ENCODE results near the gene PTPRO.

The PTPRO gene

DNA sequence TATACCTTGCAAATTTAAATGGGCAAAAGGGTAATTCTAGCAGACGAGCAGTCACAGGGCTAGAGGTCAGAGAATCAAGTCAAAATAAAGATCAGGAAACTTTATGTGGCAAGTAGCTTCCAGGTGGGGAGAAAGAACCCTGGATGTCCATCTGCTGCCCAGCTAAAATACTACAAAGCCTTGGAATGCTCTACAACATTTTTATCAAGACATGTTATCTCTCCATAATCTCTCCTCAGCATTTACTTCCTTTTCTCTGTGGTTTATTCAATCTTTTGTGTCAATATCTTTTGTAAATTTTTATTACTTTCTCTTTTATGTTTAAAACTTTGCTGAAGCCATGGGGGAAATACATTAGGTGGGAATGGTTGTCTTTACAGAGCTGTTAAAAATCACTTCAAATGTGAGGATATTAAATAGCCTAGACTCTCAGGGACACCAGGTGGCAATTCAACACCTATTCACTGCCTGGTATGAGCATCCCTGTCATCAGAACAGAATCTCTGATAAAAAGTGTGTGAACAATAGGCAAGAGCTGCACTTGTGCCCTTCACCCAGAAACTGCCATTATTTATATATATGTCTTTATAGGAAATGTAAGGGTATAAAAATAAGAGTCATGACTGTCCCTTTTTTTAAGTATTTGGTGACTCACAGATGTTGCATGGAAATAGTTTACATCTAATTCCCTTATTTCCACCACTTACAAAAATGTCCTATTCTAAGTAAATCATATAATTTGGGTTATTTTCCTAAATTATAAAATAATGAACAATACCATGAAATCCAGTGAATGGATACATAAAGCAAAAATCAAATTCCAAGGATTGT, 314.0 kb downstream of the PTPRO start:
- Histone ChIP-seq H3K4me2 (no peak overlapping the region), H3K4me3 (IDR thresholded peaks at IDR 0.05; ENCODE audit: insufficient read depth, low read depth, low read length) (no peak overlapping the region), H3K9ac (no peak overlapping the region), H3K4me1 (ENCODE audit: low read depth, poor library complexity, severe bottlenecking) (peaks cover 5% of the 10 kb centered on the region), H3K79me2 (ENCODE audit: insufficient read depth, low read depth) (no peaks in the 10 kb centered on the region), H3K27ac (no peak overlapping the region), H3K27me3 (ENCODE audit: insufficient read depth, low read depth) (no peaks in the 10 kb centered on the region), H4K20me1 (ENCODE audit: insufficient read depth) (no peaks in the 10 kb centered on the region), H2AFZ (ENCODE audit: low read depth) (no peak overlapping the region), H3K36me3 (ENCODE audit: insufficient read depth) (no peaks in the 10 kb centered on the region)
- TF ChIP-seq, protein P1, sequence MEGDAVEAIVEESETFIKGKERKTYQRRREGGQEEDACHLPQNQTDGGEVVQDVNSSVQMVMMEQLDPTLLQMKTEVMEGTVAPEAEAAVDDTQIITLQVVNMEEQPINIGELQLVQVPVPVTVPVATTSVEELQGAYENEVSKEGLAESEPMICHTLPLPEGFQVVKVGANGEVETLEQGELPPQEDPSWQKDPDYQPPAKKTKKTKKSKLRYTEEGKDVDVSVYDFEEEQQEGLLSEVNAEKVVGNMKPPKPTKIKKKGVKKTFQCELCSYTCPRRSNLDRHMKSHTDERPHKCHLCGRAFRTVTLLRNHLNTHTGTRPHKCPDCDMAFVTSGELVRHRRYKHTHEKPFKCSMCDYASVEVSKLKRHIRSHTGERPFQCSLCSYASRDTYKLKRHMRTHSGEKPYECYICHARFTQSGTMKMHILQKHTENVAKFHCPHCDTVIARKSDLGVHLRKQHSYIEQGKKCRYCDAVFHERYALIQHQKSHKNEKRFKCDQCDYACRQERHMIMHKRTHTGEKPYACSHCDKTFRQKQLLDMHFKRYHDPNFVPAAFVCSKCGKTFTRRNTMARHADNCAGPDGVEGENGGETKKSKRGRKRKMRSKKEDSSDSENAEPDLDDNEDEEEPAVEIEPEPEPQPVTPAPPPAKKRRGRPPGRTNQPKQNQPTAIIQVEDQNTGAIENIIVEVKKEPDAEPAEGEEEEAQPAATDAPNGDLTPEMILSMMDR (conservative IDR thresholded peaks at IDR 0.05; ENCODE audit: low read depth, low read length) = no peak

DNA sequence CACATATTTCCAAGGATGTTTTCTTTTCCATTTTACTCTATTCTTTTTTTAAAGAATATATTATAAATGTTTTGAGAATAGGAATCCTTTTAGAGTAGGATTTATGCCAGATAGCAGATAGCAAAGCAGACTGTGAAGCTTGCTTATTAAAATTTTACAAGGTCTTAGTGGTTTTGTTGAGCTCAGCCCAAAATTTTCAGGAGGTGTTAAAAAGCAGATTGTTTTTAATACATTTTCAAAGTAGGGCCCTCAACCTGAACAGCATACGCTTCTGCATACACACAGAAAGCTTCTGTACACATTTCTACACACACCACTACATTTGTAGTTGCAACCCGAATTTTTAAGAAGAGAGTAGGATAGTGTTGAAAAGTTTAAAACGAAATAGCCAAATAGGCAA, 315.9 kb downstream of the PTPRO start:
- H3K27me3 ChIP-seq (ENCODE audit: insufficient read depth, low read depth) = no peaks in the 10 kb centered on the region
- no peaks in the 10 kb centered on the region for H3K79me2 ChIP-seq (ENCODE audit: insufficient read depth, low read depth)
- no peak overlapping the region for H2AFZ ChIP-seq (ENCODE audit: low read depth)
- H4K20me1 ChIP-seq (ENCODE audit: insufficient read depth) = no peaks in the 10 kb centered on the region
- no peaks in the 10 kb centered on the region for H3K36me3 ChIP-seq (ENCODE audit: insufficient read depth)
- peaks cover 5% of the 10 kb centered on the region for H3K4me1 ChIP-seq (ENCODE audit: low read depth, poor library complexity, severe bottlenecking)
- no peak overlapping the region for H3K4me3 ChIP-seq (IDR thresholded peaks at IDR 0.05; ENCODE audit: insufficient read depth, low read depth, low read length)
- no peak overlapping the region for H3K27ac ChIP-seq
- no peak overlapping the region for H3K9ac ChIP-seq
- TF ChIP-seq, protein P1 (conservative IDR thresholded peaks at IDR 0.05; ENCODE audit: low read depth, low read length) = no peak
- H3K4me2 ChIP-seq = no peak overlapping the region

DNA sequence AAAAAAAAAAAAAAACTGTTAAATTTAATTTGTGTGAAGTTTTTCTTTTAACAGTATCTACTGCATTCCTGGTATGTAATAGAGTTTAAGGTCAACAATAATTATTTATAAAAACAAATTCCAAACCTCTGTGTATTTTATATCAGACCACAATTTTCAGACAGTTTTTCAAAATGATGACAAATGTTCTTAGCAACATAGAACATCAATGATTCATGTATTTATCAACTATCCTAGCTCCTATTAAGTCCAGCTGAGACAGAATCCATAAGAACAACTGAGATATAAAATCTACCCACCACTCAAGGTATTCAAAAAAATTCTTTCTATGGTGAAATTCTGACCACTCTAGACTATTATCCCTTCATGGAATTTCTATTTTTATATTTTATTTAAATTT, 322.4 kb downstream of the PTPRO start:
- H3K4me1 ChIP-seq (ENCODE audit: low read depth, poor library complexity, severe bottlenecking) = no peaks in the 10 kb centered on the region
- no peak overlapping the region for H3K4me3 ChIP-seq (IDR thresholded peaks at IDR 0.05; ENCODE audit: insufficient read depth, low read depth, low read length)
- H3K4me2 ChIP-seq = no peak overlapping the region
- TF ChIP-seq, protein P1 (conservative IDR thresholded peaks at IDR 0.05; ENCODE audit: low read depth, low read length) = no peak
- no peaks in the 10 kb centered on the region for H3K79me2 ChIP-seq (ENCODE audit: insufficient read depth, low read depth)
- no peak overlapping the region for H2AFZ ChIP-seq (ENCODE audit: low read depth)
- no peak overlapping the region for H3K9ac ChIP-seq
- no peaks in the 10 kb centered on the region for H3K36me3 ChIP-seq (ENCODE audit: insufficient read depth)
- H3K27ac ChIP-seq = no peak overlapping the region
- no peaks in the 10 kb centered on the region for H4K20me1 ChIP-seq (ENCODE audit: insufficient read depth)
- no peaks in the 10 kb centered on the region for H3K27me3 ChIP-seq (ENCODE audit: insufficient read depth, low read depth)

DNA sequence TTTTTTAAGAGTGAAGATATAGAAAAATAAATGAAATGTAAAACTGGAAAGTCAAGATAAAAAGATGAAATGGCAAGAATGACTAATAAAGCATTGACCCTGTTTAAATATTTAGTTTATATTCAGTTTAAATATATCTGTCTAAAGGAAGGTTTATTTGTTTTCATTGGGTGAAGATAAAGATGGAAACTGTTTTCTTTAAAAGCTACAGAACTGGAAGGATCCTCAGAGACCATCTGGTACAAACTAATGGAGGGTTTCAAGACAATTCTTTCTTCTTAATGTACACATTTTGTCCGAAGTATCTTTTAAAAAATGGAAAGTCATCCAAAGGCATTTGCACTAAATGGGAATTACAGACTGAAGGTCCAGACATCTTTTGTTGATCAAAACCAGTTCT, 324.3 kb downstream of the PTPRO start:
- H3K79me2 ChIP-seq (ENCODE audit: insufficient read depth, low read depth) = no peaks in the 10 kb centered on the region
- H3K4me3 ChIP-seq (IDR thresholded peaks at IDR 0.05; ENCODE audit: insufficient read depth, low read depth, low read length) = no peak overlapping the region
- no peaks in the 10 kb centered on the region for H3K27me3 ChIP-seq (ENCODE audit: insufficient read depth, low read depth)
- H3K4me1 ChIP-seq (ENCODE audit: low read depth, poor library complexity, severe bottlenecking) = no peaks in the 10 kb centered on the region
- H4K20me1 ChIP-seq (ENCODE audit: insufficient read depth) = no peaks in the 10 kb centered on the region
- H2AFZ ChIP-seq (ENCODE audit: low read depth) = no peak overlapping the region
- H3K27ac ChIP-seq = no peak overlapping the region
- TF ChIP-seq, protein P1 (conservative IDR thresholded peaks at IDR 0.05; ENCODE audit: low read depth, low read length) = no peak
- no peaks in the 10 kb centered on the region for H3K36me3 ChIP-seq (ENCODE audit: insufficient read depth)
- no peak overlapping the region for H3K4me2 ChIP-seq
- H3K9ac ChIP-seq = no peak overlapping the region
